PC-9 (cell line): ENCODE measurements around the gene MBP. TPM values are rescaled to one million over a fixed set of nuclear protein-coding genes. Genes with fewer than 3 reads are reported as not detected.

Experiments
- BruUV-seq: library from RNA; stranded (reverse); fragments of 400-500 nt; replicated peaks from 2 replicates; lab custom pipeline; 2021; lab: Mats Ljungman, UMichigan
- CTCF ChIA-PET: fragments of 300-600 bp; sonication (Branson Sonifier 250); formaldehyde crosslinking; loops from one replicate; lab custom pipeline; 2022; ENCODE audit warnings: antibody characterized with exemption; lab: Charles Lee
- POLR2A ChIA-PET: fragments of 300-600 bp; sonication (Branson Sonifier 250); formaldehyde crosslinking; loops from one replicate; lab custom pipeline; 2022; ENCODE audit warnings: antibody characterized with exemption; ENCODE audit not compliant: unreplicated experiment; lab: Charles Lee
- DNase-seq, 2 experiments: peaks; one replicate each; pipeline versions ENCODE4 v3.0.0 to v3.0.0-alpha.2; 2015 to 2022; ENCODE audit warnings: mixed read lengths in 1 of 2
- H2AFZ ChIP-seq: fragments of 200-600 bp; sonication (generic); 2 replicates; pipeline ENCODE4 v1.8.1; 2017; ENCODE audit warnings: antibody characterized with exemption
- H3F3A ChIP-seq: fragments of 200-600 bp; sonication (generic); 2 replicates; pipeline ENCODE4 v1.8.1; 2017; ENCODE audit warnings: antibody characterized with exemption, mild to moderate bottlenecking, low read depth; ENCODE audit not compliant: insufficient read depth
- H3K27ac ChIP-seq: fragments of 200-600 bp; sonication (generic); 2 replicates; pipeline ENCODE4 v1.6.1; 2016; ENCODE audit warnings: mixed run types
- H3K27me3 ChIP-seq: fragments of 200-600 bp; sonication (generic); 2 replicates; pipeline ENCODE4 v1.6.1; 2016; ENCODE audit warnings: low read depth, mixed run types; ENCODE audit not compliant: insufficient read depth
- H3K36me3 ChIP-seq: fragments of 200-600 bp; sonication (generic); 2 replicates; pipeline ENCODE4 v1.6.1; 2016; ENCODE audit warnings: low read depth, mixed run types
- H3K4me1 ChIP-seq: fragments of 200-600 bp; sonication (generic); replicated peaks from 2 replicates; pipeline ENCODE4 v1.6.1; 2016; ENCODE audit warnings: mixed run types; ENCODE audit not compliant: insufficient read depth
- H3K4me2 ChIP-seq: fragments of 200-600 bp; sonication (generic); 2 replicates; pipeline ENCODE4 v1.6.1; 2017; ENCODE audit warnings: mixed run types
- H3K4me3 ChIP-seq: fragments of 200-600 bp; sonication (generic); 2 replicates; pipeline ENCODE4 v1.6.1; 2016; ENCODE audit warnings: mixed run types
- H3K79me2 ChIP-seq: fragments of 200-600 bp; sonication (generic); 2 replicates; pipeline ENCODE4 v1.6.1; 2017; ENCODE audit warnings: low read depth, mixed run types
- H3K9me2 ChIP-seq: fragments of 200-600 bp; sonication (generic); 2 replicates; pipeline ENCODE4 v1.8.1; 2017; ENCODE audit warnings: mild to moderate bottlenecking; ENCODE audit not compliant: insufficient read depth
- H3K9me3 ChIP-seq: fragments of 200-600 bp; sonication (generic); 2 replicates; pipeline ENCODE4 v1.8.1; 2016; ENCODE audit warnings: low read depth; ENCODE audit not compliant: insufficient read depth
- H4K20me1 ChIP-seq: fragments of 200-600 bp; sonication (generic); 2 replicates; pipeline ENCODE4 v1.8.1; 2017; ENCODE audit not compliant: insufficient read depth
- CTCF ChIP-seq: fragments of 200-600 bp; sonication (generic); conservative IDR thresholded peaks from 2 replicates; pipeline ENCODE4 v1.6.1; 2017; ENCODE audit warnings: mixed run types, antibody characterized with exemption, mild to moderate bottlenecking, moderate library complexity
- EZH2 ChIP-seq: fragments of 200-600 bp; sonication (generic); IDR thresholded peaks from 2 replicates; pipeline ENCODE4 v1.8.0; 2017; ENCODE audit warnings: antibody characterized with exemption, low read depth
- intact Hi-C: fragments of 100-400 bp; cut with micrococcal nuclease; formaldehyde crosslinking; loops from one replicate; pipeline ENCODE4 v1.10.0; 2022; ENCODE audit not compliant: unreplicated experiment
- total RNA-seq: library from RNA; stranded (reverse); gene quantifications from 2 replicates; pipeline ENCODE4 v1.2.3, GENCODE V29; 2021

Gene MBP
- total RNA-seq, 1 experiment from 2014 or later = 37.9 TPM

DNA sequence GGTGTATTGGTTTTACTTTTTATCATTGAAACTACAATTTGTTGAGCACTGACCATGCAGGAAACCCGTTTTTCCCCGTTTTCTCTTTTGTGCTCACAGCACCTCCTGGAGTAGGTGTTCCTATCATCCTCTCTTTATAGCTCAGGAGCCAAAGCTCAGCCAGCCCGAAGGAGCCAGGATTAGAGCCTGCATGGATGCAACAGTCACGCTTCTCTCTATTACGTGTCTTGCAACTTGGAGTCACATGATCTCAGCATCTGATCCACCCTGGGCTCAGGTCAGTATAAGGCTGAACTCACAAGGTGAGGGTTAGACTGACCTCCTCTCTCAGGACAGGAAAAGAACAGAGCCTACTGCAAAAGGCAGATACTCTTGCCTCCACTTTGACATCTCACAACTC, 150.5 kb downstream of the MBP start:
- CTCF ChIA-PET = no interaction called here
- POLR2A ChIA-PET = no interaction called here
- Histone ChIP-seq H3K79me2 (no peaks in the 10 kb centered on the region), H3K9me3 (no peaks in the 10 kb centered on the region), H3K27ac (no peak overlapping the region), H3F3A (no peaks in the 10 kb centered on the region), H3K9me2 (no peaks in the 10 kb centered on the region), H3K27me3 (no peaks in the 10 kb centered on the region), H2AFZ (no peak overlapping the region), H3K4me1 (no peaks in the 10 kb centered on the region), H3K4me3 (no peak overlapping the region), H4K20me1 (no peaks in the 10 kb centered on the region), H3K4me2 (no peak overlapping the region), H3K36me3 (no peaks in the 10 kb centered on the region)
- no TSS peak for BruUV-seq
- no peak for DNase-seq
- intact Hi-C loops = no loop called here
- TF ChIP-seq EZH2 (no peak), CTCF (no peak)

- Histone ChIP-seq H3K9me3 (no peaks in the 10 kb centered on the region), H3K4me1 (no peaks in the 10 kb centered on the region), H3K27ac (no peak overlapping the region), H4K20me1 (no peaks in the 10 kb centered on the region), H2AFZ (no peak overlapping the region), H3K4me3 (no peak overlapping the region), H3K27me3 (no peaks in the 10 kb centered on the region), H3K4me2 (no peak overlapping the region), H3F3A (no peaks in the 10 kb centered on the region), H3K79me2 (no peaks in the 10 kb centered on the region), H3K36me3 (no peaks in the 10 kb centered on the region), H3K9me2 (no peaks in the 10 kb centered on the region)
- no peak for DNase-seq
- intact Hi-C loops = no loop called here
- ChIA-PET POLR2A (no interaction called here), CTCF (no interaction called here)
- TF ChIP-seq CTCF = no peak
- TF ChIP-seq EZH2 = no peak
- no TSS peak for BruUV-seq
Observed at GRCh38 chr18:76981396-76981968, 151.1 kb downstream of the MBP start.

GRCh38 chr18:76980663-76981395, 151.8 kb downstream of the MBP start:
- BruUV-seq = no TSS peak
- Histone ChIP-seq H3K4me2 (no peak overlapping the region), H4K20me1 (no peaks in the 10 kb centered on the region), H3K27me3 (no peaks in the 10 kb centered on the region), H3K4me3 (no peak overlapping the region), H3F3A (no peaks in the 10 kb centered on the region), H3K36me3 (no peaks in the 10 kb centered on the region), H2AFZ (no peak overlapping the region), H3K4me1 (no peaks in the 10 kb centered on the region), H3K9me3 (no peaks in the 10 kb centered on the region), H3K9me2 (no peaks in the 10 kb centered on the region), H3K79me2 (no peaks in the 10 kb centered on the region), H3K27ac (no peak overlapping the region)
- DNase-seq = no peak
- no peak for TF ChIP-seq CTCF
- TF ChIP-seq EZH2 = no peak
- ChIA-PET POLR2A (no interaction called here), CTCF (no interaction called here)
- intact Hi-C loops = no loop called here
